Body of pancreas (tissue), 4 donors: ENCODE results near the gene TRPM2. TPM values are rescaled to one million over a fixed set of nuclear protein-coding genes. Genes with fewer than 3 reads are reported as not detected.
A peak's percentile ranks its signal among the peaks of the same experiment; 100 is the strongest.

Source experiments
- ATAC-seq: fragments of 150-250 bp; one replicate; pipeline ENCODE4 v1.9.1; 2016
- DNase-seq, 4 donors: peaks; one replicate each; pipeline ENCODE4 v3.0.0-alpha.2; 2019
- H3K27ac ChIP-seq, 4 donors: fragments of 200-600 bp; sonication (generic); 1 replicate in 3 of 4; 2 replicates in 1 of 4; pipeline versions ENCODE4 v1.5.1 to v1.6.1; 2016 to 2019; ENCODE audit warnings: mild to moderate bottlenecking in 1 of 4, mixed read lengths in 1 of 4, moderate library complexity in 1 of 4
- H3K27me3 ChIP-seq, 2 donors: fragments of 200-600 bp; sonication (generic); one replicate each; pipeline ENCODE4 v1.6.0; 2016; ENCODE audit warnings: mild to moderate bottlenecking in 1 of 2
- H3K36me3 ChIP-seq, 2 donors: fragments of 200-600 bp; sonication (generic); replicated peaks in 1 of 2; 2 replicates each; pipeline ENCODE4 v1.5.1; 2016; ENCODE audit warnings: low read depth in 2 of 2; ENCODE audit not compliant: insufficient read depth in 1 of 2
- H3K4me1 ChIP-seq: fragments of 200-600 bp; sonication (generic); one replicate; pipeline ENCODE4 v1.6.0; 2016
- H3K4me3 ChIP-seq, 2 donors: fragments of 200-600 bp; sonication (generic); 1 replicate in 1 of 2; 2 replicates in 1 of 2; pipeline ENCODE4 v1.5.1; 2016 to 2019
- H3K9me3 ChIP-seq, 3 donors: fragments of 200-600 bp; sonication (generic); 1 replicate in 2 of 3; 2 replicates in 1 of 3; pipeline ENCODE4 v1.5.1; 2016
- POLR2A ChIP-seq, 3 donors: fragments of 450-650 bp; IDR thresholded peaks; one replicate each; pipeline ENCODE4 v1.6.1; 2016; ENCODE audit warnings: antibody characterized with exemption in 3 of 3, mild to moderate bottlenecking in 2 of 3
- WGBS, 2 donors: methylation state at CpG; one replicate each; pipeline ENCODE4 v1.1.5; 2017; 5-methylcytosine and 5-hydroxymethylcytosine counted together
- intact Hi-C: fragments of 100-400 bp; cut with DNase I; formaldehyde crosslinking; loops from one replicate; pipeline ENCODE4 v1.15.1; 2023
- total RNA-seq, 2 donors: library from RNA; depleted of rRNA; stranded (reverse); fragments of >200 nt; gene quantifications; one replicate each; pipeline ENCODE4 v1.1.0, GENCODE V29; 2016
- TF ChIP-seq, protein P1 (sequence below), 7 experiments: fragments of 450-650 bp in 4 of 7; fragments of 200-600 bp in 3 of 7; sonication (generic) in 3 of 7; IDR thresholded peaks; one replicate each; pipeline ENCODE4 v1.5.1; 2016 to 2019; ENCODE audit warnings: antibody characterized with exemption in 7 of 7

Gene TRPM2
- total RNA-seq, 2 donors from 2014 or later, result 2.1 to 2.3 TPM

GRCh38 chr21:44442266-44443125, 89.1 kb downstream of the TRPM2 start:
- no peaks in the 10 kb centered on the region for H3K9me3 ChIP-seq
- 66 to 71% methylated on average over 16 to 19 of the region's 19 CpGs for WGBS, 2 donors
- ATAC-seq, result no peak
- intact Hi-C loops, result no loop called here
- peaks cover 12% of the 10 kb centered on the region for H3K4me1 ChIP-seq
- H3K27me3 ChIP-seq, result no peaks in the 10 kb centered on the region
- H3K27ac ChIP-seq, result no peak overlapping the region
- H3K4me3 ChIP-seq, result no peak overlapping the region
- no peaks in the 10 kb centered on the region for H3K36me3 ChIP-seq
- DNase-seq, result peak in 1 of 4 donors; percentile 3
- no peak for TF ChIP-seq POLR2A (IDR thresholded peaks at IDR 0.05)
- TF ChIP-seq, protein P1, sequence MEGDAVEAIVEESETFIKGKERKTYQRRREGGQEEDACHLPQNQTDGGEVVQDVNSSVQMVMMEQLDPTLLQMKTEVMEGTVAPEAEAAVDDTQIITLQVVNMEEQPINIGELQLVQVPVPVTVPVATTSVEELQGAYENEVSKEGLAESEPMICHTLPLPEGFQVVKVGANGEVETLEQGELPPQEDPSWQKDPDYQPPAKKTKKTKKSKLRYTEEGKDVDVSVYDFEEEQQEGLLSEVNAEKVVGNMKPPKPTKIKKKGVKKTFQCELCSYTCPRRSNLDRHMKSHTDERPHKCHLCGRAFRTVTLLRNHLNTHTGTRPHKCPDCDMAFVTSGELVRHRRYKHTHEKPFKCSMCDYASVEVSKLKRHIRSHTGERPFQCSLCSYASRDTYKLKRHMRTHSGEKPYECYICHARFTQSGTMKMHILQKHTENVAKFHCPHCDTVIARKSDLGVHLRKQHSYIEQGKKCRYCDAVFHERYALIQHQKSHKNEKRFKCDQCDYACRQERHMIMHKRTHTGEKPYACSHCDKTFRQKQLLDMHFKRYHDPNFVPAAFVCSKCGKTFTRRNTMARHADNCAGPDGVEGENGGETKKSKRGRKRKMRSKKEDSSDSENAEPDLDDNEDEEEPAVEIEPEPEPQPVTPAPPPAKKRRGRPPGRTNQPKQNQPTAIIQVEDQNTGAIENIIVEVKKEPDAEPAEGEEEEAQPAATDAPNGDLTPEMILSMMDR (IDR thresholded peaks at IDR 0.05), result no peak

DNA sequence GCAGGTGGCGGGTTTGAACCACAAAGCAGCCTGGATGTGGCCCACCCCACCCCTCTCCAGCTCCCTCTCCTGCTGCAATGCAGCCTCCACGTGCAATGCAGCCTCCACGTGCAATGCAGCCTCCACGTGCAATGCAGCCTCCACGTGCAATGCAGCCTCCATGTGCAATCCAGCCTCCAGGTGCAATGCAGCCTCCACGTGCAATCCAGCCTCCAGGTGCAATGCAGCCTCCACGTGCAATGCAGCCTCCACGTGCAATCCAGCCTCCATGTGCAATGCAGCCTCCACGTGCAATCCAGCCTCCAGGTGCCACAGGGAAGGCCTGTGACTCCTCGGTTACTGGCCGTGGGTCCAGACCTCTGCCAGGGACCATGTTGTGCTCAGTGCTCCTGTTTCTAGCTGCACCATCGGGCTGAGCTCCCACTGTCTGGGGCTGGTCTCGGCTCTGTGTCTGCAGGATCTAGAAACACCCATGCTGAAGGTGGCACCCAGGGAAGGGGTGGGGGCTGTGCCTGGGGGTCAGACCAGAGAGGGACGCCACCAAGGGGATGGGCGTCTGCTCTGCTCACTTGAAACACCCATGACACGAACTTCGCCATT, 90.0 kb downstream of the TRPM2 start:
- ATAC-seq (no peak), DNase-seq (peak in 1 of 4 donors; percentile 1)
- 58 to 91% methylated on average over 4 to 16 of the region's 17 CpGs for WGBS, 2 donors
- intact Hi-C loops, result no loop called here
- Histone ChIP-seq H3K27ac (no peak overlapping the region), H3K4me1 (peaks cover 8% of the 10 kb centered on the region), H3K4me3 (no peak overlapping the region), H3K36me3 (no peaks in the 10 kb centered on the region), H3K9me3 (no peaks in the 10 kb centered on the region), H3K27me3 (no peaks in the 10 kb centered on the region)
- TF ChIP-seq, protein P1 (IDR thresholded peaks at IDR 0.05), result no peak
- no peak for TF ChIP-seq POLR2A (IDR thresholded peaks at IDR 0.05)

DNA sequence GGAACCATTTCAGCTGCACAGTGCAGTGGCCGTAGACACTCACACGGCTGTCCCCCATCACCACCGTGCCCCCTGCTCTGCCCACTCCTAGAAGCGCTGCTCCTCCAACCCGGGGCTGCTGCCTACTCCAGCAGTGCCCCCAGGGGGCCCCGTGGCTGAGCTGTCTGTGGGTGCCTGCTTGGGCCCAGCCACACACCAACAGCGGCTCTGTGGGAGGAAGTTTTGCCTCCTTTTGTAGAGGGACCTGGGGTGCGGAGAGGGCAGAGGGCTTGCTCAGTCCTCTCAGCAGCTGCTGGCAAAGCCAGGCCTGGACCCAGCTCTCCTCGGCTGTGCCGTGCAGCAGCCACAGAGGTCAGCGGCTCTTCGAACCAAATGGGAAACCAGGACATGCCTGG, 90.5 kb downstream of the TRPM2 start:
- no peak for ATAC-seq
- Histone ChIP-seq H3K9me3 (no peaks in the 10 kb centered on the region), H3K36me3 (no peaks in the 10 kb centered on the region), H3K27ac (no peak overlapping the region), H3K4me1 (peaks cover 3% of the 10 kb centered on the region), H3K4me3 (no peak overlapping the region), H3K27me3 (no peaks in the 10 kb centered on the region)
- WGBS, 2 donors, result 70 to 76% methylated on average over 10 to 12 of the region's 12 CpGs
- intact Hi-C loops, result no loop called here
- no peak for DNase-seq
- TF ChIP-seq POLR2A (IDR thresholded peaks at IDR 0.05), result no peak
- TF ChIP-seq, protein P1 (IDR thresholded peaks at IDR 0.05), result no peak

DNA sequence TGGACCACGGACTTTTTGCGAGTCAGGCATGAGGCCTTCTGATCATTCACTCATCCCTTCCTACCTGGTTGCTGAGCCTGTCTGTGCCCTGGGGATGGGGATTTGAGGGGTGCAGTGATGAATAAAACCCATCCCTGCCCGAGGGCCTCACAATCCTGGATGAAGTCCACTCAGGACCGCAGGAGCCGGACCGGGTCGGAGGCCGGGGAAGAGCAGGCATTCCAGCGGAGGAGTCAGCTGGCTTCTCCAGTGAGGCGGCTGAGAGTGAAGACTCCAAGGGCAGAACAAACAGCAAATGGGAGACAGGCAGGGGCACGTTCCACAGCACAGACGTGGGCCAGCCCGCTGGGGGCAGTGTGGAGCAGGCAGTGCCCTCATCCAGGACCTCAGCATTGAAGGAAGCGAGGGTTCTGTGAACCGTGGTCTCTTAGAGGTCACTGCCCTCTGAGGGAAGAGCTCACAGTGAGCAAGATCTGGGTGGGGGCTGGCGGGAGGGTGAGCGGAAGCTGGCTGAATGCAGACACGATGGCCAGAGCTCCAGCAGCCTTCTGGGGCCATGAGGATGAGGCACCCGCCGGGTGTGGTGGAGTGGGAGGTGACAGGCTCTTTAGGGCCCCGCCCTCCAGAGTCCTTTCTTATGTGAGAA, 91.0 kb downstream of the TRPM2 start:
- WGBS, 2 donors, result 71 to 72% methylated on average over 21 of the region's 21 CpGs
- no peaks in the 10 kb centered on the region for H3K27me3 ChIP-seq
- no peaks in the 10 kb centered on the region for H3K36me3 ChIP-seq
- ATAC-seq, result no peak
- intact Hi-C loops, result no loop called here
- no peak for DNase-seq
- H3K4me1 ChIP-seq, result no peaks in the 10 kb centered on the region
- no peaks in the 10 kb centered on the region for H3K9me3 ChIP-seq
- H3K27ac ChIP-seq, result no peak overlapping the region
- H3K4me3 ChIP-seq, result no peak overlapping the region
- no peak for TF ChIP-seq POLR2A (IDR thresholded peaks at IDR 0.05)
- TF ChIP-seq, protein P1 (IDR thresholded peaks at IDR 0.05), result no peak
